LNCAP (cell line): ENCODE data around the gene TTLL11.

ENCODE experiments used
- CTCF ChIP-seq: fragments of 450-650 bp; IDR thresholded peaks from 2 replicates; pipeline ENCODE4 v1.5.1; 2017; ENCODE audit warnings: mild to moderate bottlenecking

TTLL11 gene

GRCh38 chr9:121946465-121946864, 146.6 kb downstream of the TTLL11 start:
- TF ChIP-seq CTCF, result no peak

GRCh38 chr9:121945849-121946248, 147.3 kb downstream of the TTLL11 start:
- TF ChIP-seq CTCF, result no peak

DNA sequence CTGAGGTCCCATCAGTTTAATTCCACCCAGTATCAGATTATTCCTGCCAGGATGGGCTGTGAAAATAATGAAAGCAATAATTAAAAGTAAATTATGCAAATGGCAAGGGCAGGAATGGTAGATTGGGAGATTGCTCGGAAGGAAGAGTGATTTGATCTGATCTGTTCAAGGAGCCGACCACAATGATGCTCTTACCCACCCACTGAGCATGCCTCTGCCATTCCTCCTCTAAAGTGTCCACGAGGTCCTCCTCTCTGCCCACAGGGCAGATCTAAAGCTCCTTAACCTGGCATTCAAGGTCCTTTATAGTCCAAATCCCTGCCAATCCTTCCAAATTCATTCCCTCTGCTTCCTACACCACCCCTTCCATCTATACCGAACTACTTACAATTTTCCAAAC, 147.8 kb downstream of the TTLL11 start:
- no peak for TF ChIP-seq CTCF

GRCh38 chr9:121944711-121945191, 148.4 kb downstream of the TTLL11 start:
- no peak for TF ChIP-seq CTCF

DNA sequence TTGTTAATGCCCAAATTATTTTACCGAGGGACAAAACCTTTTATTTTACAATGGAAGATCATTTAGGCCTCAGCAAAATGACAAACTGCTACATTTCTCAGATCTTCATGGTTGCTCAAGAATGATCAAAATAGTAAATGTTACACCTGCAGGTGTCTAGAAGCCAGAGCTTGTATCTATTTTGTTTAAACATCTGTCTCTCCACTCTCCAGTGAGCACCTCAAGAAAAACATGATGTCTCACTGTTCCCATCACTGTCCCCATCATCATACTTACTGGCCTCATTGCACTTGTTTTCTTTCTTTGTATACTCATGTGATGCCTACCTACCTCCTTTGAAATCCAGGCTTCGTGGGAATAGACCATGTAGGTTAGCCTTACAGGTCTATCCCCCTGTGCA, 149.6 kb downstream of the TTLL11 start:
- no peak for TF ChIP-seq CTCF

DNA sequence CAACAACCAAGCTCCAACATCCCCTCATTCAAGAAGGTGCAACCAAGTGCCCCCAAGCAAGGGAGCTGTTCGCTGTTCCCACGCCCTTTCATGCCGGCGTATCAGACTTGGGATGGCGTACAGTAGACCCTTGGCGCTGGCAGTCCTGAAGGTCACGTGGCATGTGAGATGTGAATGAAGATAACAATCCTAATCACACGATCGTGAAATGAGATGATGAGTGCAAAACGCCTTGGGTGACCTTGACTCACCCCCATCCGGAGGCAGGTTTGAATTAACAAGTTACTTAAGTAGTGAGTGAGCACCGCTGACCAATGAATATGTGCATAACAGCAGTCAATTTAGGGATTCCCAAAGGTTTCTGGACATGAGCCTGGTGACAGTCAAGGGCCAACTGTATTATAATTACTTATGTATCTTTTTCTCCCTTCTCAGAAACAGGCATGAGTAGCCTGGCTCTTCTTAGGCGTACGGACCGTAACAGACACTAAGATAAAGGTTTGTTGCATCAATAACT, 150.2 kb downstream of the TTLL11 start:
- TF ChIP-seq CTCF, result no peak

DNA sequence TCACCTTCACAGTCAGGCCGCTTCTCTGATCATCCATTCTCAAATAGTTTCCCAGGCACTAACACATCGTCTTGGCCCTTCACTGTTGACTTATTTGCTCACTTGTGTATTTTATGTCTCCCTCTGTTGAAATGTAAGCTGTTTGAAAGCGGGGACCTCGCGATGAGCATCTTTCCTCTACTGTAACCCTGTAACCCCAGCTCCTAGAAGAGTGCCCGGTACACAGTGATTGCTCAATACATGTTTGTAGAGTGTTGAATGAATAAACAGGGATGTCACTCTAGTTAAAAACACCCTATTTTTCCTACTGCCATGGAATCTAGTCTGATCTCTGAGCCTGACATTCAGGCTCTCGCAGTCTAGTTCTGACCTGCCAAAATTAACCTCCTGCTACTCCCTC, 150.8 kb downstream of the TTLL11 start:
- no peak for TF ChIP-seq CTCF

DNA sequence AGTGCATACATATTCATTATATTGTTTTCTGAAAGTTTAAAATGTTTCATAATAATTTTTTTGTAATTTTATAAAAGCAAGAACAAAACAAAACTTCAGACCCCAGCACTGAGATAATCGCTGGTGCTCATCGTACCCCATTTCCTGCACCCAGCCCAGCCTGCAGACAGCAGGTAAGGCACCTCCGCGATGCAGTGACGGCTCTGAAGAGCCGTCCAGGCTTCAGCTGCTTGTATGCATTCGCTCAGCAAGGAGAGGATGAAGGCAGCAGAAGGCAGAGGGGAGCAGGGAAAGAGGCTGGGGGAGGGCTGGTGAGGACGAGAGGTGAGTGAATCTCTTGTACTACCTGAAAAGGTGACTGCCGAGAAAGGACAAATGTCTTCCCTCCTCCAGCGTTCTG, 153.5 kb downstream of the TTLL11 start:
- TF ChIP-seq CTCF, result no peak
